ENCODE data around the gene TRIML1.
"Not testable (repeated sequence)": the region's sequence is repeated elsewhere in the genome, so short reads cannot be mapped to it uniquely, and the experiment has no call there.

TRIML1 gene

GRCh38 chr4:188154668-188155405 is 15.6 kb downstream of the TRIML1 start:
- no peak for DNase-seq

DNA sequence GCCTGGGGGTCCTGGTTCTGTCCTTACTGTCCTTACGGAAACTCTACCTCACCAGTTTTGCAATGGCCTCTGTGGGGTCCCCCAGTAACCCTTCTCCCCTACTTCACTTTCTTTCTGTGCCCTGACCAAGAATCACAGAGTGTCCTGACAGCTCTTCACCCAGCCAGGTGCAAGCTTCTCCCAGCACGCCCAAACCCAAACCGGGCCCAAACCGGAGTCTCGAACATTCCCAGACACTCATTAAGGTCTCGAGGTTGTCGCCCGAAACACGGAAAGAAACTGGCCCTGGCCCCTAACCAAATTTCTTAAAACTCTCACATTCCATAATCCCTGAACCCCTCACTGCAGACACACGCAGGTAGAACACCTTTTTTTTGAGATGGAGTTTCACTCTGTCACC is 19.1 kb downstream of the TRIML1 start:
- no peak for DNase-seq

DNA sequence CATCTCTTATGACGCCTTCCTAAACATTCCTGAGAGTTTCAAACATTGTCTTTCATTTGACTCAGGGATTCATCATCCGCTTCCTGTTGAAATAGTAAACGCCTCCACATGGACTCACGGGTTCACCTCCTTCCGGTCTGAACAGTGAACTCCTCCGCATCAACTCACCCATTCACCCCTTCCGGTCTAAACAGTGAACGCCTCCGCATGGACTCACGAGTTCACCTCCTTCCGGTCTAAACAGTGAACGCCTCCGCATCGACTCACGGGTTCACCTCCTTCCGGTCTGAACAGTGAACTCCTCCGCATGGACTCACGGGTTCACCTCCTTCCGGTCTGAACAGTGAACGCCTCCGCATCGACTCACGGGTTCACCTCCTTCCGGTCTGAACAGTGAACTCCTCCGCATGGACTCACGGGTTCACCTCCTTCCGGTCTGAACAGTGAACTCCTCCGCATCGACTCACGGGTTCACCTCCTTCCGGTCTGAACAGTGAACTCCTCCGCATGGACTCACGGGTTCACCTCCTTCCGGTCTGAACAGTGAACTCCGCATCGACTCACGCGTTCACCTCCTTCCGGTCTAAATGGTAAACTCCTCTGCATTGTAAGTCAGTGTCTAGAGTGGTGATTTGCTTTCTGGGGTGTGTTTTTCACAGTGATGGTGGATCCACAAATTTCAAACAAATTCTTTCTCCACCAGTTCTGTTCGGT is 20.4 kb downstream of the TRIML1 start:
- not testable (repeated sequence) for DNase-seq

DNA sequence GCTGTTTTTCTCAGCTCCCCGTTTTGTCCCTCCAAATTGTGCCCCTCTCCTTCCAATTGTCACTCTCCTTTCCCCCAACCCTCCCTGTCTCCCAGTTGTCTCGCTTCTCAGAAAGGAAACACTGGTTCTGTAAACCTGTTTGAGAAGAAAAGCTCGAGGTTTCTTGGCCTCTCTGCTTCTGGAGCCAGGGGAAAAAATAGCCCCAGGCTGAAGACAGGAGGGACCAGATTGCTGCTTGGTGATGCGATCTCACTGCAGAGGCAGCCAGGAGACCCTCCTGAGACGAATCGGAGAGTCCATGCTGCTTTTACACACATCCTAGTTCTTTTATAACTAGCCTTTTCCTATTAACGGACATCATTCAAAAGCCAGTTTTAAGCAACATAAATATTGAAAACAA is 21.2 kb downstream of the TRIML1 start:
- no peak for DNase-seq

DNA sequence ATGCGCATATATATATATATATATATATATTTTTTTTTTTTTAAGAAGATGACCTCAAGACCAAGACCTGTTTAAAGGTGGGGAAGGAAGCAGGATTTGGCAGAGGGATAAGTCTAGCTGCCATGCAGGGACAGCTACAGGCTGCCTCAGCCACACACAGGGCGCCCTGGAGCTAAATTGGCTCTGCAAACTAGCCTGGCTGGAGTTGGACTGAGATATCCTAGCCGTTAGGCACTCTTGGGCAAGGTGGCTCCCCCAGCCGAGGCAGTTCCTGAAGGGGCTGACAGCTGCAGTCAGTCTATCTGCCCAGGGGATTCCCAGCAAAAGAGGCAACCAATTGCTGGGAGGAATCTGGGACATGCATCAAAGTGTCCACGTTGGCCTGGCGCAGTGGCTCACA is 21.9 kb downstream of the TRIML1 start:
- DNase-seq, result no peak

- DNase-seq, result no peak
Observed at GRCh38 chr4:188162698-188163097, 23.5 kb downstream of the TRIML1 start.

- DNase-seq, result no peak
Observed at GRCh38 chr4:188168726-188169373, 29.6 kb downstream of the TRIML1 start.

- no peak for DNase-seq
Observed at GRCh38 chr4:188171551-188171950, 32.3 kb downstream of the TRIML1 start.

DNA sequence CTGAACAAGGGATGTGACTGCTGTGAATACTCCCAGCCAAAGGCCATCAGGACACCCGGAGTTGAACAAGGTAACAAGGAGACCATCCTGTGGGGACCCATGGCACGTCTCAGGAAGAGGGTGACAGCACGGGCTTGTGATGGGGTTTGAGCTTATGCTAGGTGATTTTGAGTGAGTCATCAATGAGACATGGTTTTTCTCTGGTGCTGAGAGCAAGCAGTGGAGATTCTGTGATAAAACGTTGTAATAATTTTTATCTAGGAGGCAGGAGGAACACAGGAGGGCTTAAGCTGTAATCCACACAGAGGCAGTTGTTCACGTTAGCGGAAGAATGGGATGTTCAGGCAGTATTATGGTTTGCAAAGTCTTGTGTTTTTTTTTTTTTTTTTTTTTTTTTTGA is 36.0 kb downstream of the TRIML1 start:
- DNase-seq, result no peak

GRCh38 chr4:188177997-188178675 is 38.9 kb downstream of the TRIML1 start:
- DNase-seq, result no peak

- DNase-seq, result no peak
Observed at GRCh38 chr4:188178806-188179205, 39.6 kb downstream of the TRIML1 start.

- DNase-seq, result no peak
Observed at GRCh38 chr4:188187106-188187505, 47.9 kb downstream of the TRIML1 start.

GRCh38 chr4:188190461-188190860 is 51.2 kb downstream of the TRIML1 start:
- DNase-seq, result no peak

- no peak for DNase-seq
Observed at GRCh38 chr4:188194421-188194820, 55.2 kb downstream of the TRIML1 start.

- no peak for DNase-seq
Observed at GRCh38 chr4:188195389-188195985, 56.2 kb downstream of the TRIML1 start.

DNA sequence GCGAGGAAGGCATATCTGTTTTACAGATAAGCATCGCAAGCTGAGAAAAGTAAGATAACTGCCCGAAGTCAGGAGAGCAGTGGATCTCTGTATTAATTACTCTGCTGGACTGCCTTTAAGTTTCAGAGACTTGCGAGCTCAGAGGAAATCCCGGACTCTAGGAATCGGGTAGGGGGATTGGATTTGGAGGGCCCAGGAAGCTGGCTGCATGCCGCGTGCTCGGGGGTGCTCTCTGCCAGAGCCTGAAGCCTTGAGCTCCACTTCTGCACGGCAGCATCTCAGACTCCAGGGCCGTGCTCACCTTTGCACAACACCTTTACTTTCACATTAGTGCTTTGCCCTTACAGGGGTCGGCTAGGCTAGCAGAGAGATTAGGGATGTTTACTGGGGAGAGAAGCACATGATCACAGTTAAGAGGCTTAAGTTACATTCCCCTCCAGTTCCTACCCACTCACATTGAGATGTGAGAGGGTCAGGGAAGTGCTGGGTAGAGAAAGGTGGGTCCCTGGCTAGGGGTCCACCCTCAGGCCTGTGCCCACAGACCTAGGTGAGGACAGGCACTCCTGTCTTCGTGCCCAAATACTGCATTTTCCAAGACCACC is 57.0 kb downstream of the TRIML1 start:
- DNase-seq, result no peak
